ENCODE data around the gene ALPI. TPM values are rescaled to one million over a fixed set of nuclear protein-coding genes. Genes with fewer than 3 reads are reported as not detected.
"Not testable (repeated sequence)": the region's sequence is repeated elsewhere in the genome, so short reads cannot be mapped to it uniquely, and the experiment has no call there.

The ALPI gene
- total RNA-seq, 1 experiment from 2014 or later, result not detected

- H3K27ac ChIP-seq (ENCODE audit: low read length), result no peak overlapping the region
- H3K4me1 ChIP-seq (ENCODE audit: control insufficient read depth, insufficient read depth, low read length), result no peaks in the 10 kb centered on the region
- H3K4me3 ChIP-seq (ENCODE audit: low read depth in 2 of 2, low read length in 2 of 2), result no peak overlapping the region
- no peaks in the 10 kb centered on the region; the same call in 1 of the 2 replicates for H3K27me3 ChIP-seq (ENCODE audit: control insufficient read depth, insufficient read depth, low read length)
- no peaks in the 10 kb centered on the region for H3K9me3 ChIP-seq (ENCODE audit: control insufficient read depth, insufficient read depth, low read depth, low read length)
- ATAC-seq (no peak), DNase-seq (ENCODE audit: low read depth, low spot score) (no peak)
- BruUV-seq (replicated peaks), result no TSS peak
- ChIA-PET CTCF (interaction anchor here (0.6 kb wide), 1 partner anchor 73 kb away, joined by 3 read pairs; no protein-coding TSS in a partner anchor), POLR2A (no interaction called here)
- intact Hi-C loops (cut with micrococcal nuclease; ENCODE audit: unreplicated experiment), result no loop called here
- TF ChIP-seq TCF7L2 (IDR thresholded peaks at IDR 0.05; ENCODE audit: low read depth, low read length), result no peak
- no peak for TF ChIP-seq CTCF (IDR thresholded peaks at IDR 0.05)
- no peak for TF ChIP-seq POLR2AphosphoS5 (IDR thresholded peaks at IDR 0.05; ENCODE audit: low read depth, low read length)
- TF ChIP-seq SIN3A (IDR thresholded peaks at IDR 0.05; ENCODE audit: borderline replicate concordance, insufficient read depth, low read depth, low read length), result no peak
- no peak for TF ChIP-seq REST (IDR thresholded peaks at IDR 0.05; ENCODE audit: insufficient read depth in 1 of 2, low read depth in 2 of 2, low read length in 1 of 2)
- H3K36me3 ChIP-seq (ENCODE audit: control insufficient read depth, insufficient read depth, low read length), result no peaks in the 10 kb centered on the region
- in situ Hi-C loops (cut with HindIII; ENCODE audit: low pct_unique_long_range_greater_than_20kb, low sequenced_read_pairs), result no loop called here
These were observed 6.0 kb upstream of the ALPI start for GRCh38 chr2:232449964-232450363.

GRCh38 chr2:232451645-232452044 lies 4.3 kb upstream of the ALPI start:
- H3K27ac ChIP-seq (ENCODE audit: low read length); BruUV-seq (replicated peaks); POLR2A ChIA-PET; CTCF ChIA-PET; H3K27me3 ChIP-seq (ENCODE audit: control insufficient read depth, insufficient read depth, low read length); H3K36me3 ChIP-seq (ENCODE audit: control insufficient read depth, insufficient read depth, low read length); ATAC-seq; DNase-seq (ENCODE audit: low read depth, low spot score); H3K4me3 ChIP-seq (ENCODE audit: low read depth in 2 of 2, low read length in 2 of 2); intact Hi-C loops (cut with micrococcal nuclease; ENCODE audit: unreplicated experiment); H3K4me1 ChIP-seq (ENCODE audit: control insufficient read depth, insufficient read depth, low read length); in situ Hi-C loops (cut with HindIII; ENCODE audit: low pct_unique_long_range_greater_than_20kb, low sequenced_read_pairs); H3K9me3 ChIP-seq (ENCODE audit: control insufficient read depth, insufficient read depth, low read depth, low read length): not testable (repeated sequence)

GRCh38 chr2:232454630-232455029 lies 1.3 kb upstream of the ALPI start:
- DNase-seq (ENCODE audit: low read depth, low spot score), result no peak
- no peak overlapping the region for H3K27ac ChIP-seq (ENCODE audit: low read length)
- POLR2A ChIA-PET, result interaction anchor here (0.5 to 0.7 kb wide), 2 partner anchors 48 to 439 kb away, joined by 7 to 8 read pairs; no protein-coding TSS in a partner anchor
- in situ Hi-C loops (cut with HindIII; ENCODE audit: low pct_unique_long_range_greater_than_20kb, low sequenced_read_pairs), result no loop called here
- H3K9me3 ChIP-seq (ENCODE audit: control insufficient read depth, insufficient read depth, low read depth, low read length), result no peaks in the 10 kb centered on the region
- TF ChIP-seq POLR2AphosphoS5 (IDR thresholded peaks at IDR 0.05; ENCODE audit: low read depth, low read length) (no peak), TCF7L2 (IDR thresholded peaks at IDR 0.05; ENCODE audit: low read depth, low read length) (no peak), REST (IDR thresholded peaks at IDR 0.05; ENCODE audit: insufficient read depth in 1 of 2, low read depth in 2 of 2, low read length in 1 of 2) (no peak), SIN3A (IDR thresholded peaks at IDR 0.05; ENCODE audit: borderline replicate concordance, insufficient read depth, low read depth, low read length) (no peak), CTCF (IDR thresholded peaks at IDR 0.05) (no peak)
- H3K36me3 ChIP-seq (ENCODE audit: control insufficient read depth, insufficient read depth, low read length), result no peaks in the 10 kb centered on the region
- no peak overlapping the region for H3K4me3 ChIP-seq (ENCODE audit: low read depth in 2 of 2, low read length in 2 of 2)
- intact Hi-C loops (cut with micrococcal nuclease; ENCODE audit: unreplicated experiment), result no loop called here
- CTCF ChIA-PET, result no interaction called here
- BruUV-seq (replicated peaks), result no TSS peak
- no peaks in the 10 kb centered on the region for H3K4me1 ChIP-seq (ENCODE audit: control insufficient read depth, insufficient read depth, low read length)
- ATAC-seq, result no peak
- no peaks in the 10 kb centered on the region; the same call in 1 of the 2 replicates for H3K27me3 ChIP-seq (ENCODE audit: control insufficient read depth, insufficient read depth, low read length)
